NCI-H526 (cell line): ENCODE data around the gene UNKL.
A peak's percentile ranks its signal among the peaks of the same experiment; 100 is the strongest.

Experiments
- DNase-seq, 2 experiments: peaks; one replicate each; lab custom pipeline; 2025; lab: John Stamatoyannopoulos, UW

Gene UNKL

GRCh38 chr16:1351582-1352362 is 62.7 kb downstream of the UNKL start, which contains the start of the genes GNPTG and TSR3:
GNPTG (plus strand) TSS chr16:1351931; CDS start chr16:1351966, 35 bp downstream.
TSR3 (minus strand) TSS chr16:1351878; CDS start chr16:1351804, 74 bp downstream.
- peak in 1 of 2 experiments; percentile 75 for DNase-seq

- DNase-seq, result no peak
Observed at GRCh38 chr16:1351215-1351581, 63.3 kb downstream of the UNKL start.

GRCh38 chr16:1350691-1351090 is 63.8 kb downstream of the UNKL start:
- no peak for DNase-seq

- no peak for DNase-seq
Observed at GRCh38 chr16:1349951-1350350, 64.6 kb downstream of the UNKL start.

- no peak for DNase-seq
Observed at GRCh38 chr16:1349351-1349750, 65.2 kb downstream of the UNKL start.

- DNase-seq, result no peak
Observed at GRCh38 chr16:1348926-1349325, 65.6 kb downstream of the UNKL start.

- no peak for DNase-seq
Observed at GRCh38 chr16:1348441-1348840, 66.1 kb downstream of the UNKL start.

GRCh38 chr16:1347962-1348361 is 66.5 kb downstream of the UNKL start:
- no peak for DNase-seq

GRCh38 chr16:1347286-1347855 is 67.1 kb downstream of the UNKL start:
- DNase-seq, result peak; percentile 24 to 30

- no peak for DNase-seq
Observed at GRCh38 chr16:1346422-1347285, 67.8 kb downstream of the UNKL start.

- DNase-seq, result no peak
Observed at GRCh38 chr16:1345651-1346421, 68.7 kb downstream of the UNKL start.

- no peak for DNase-seq
Observed at GRCh38 chr16:1345087-1345486, 69.4 kb downstream of the UNKL start.

- no peak for DNase-seq
Observed at GRCh38 chr16:1344499-1344898, 70.0 kb downstream of the UNKL start.

- DNase-seq, result no peak
Observed at GRCh38 chr16:1343428-1344242, 70.9 kb downstream of the UNKL start.

- peak; percentile 96 to 97 for DNase-seq
Observed at GRCh38 chr16:1342526-1343427, 71.7 kb downstream of the UNKL start.

- DNase-seq, result no peak
Observed at GRCh38 chr16:1341495-1342420, 72.7 kb downstream of the UNKL start.

GRCh38 chr16:1340730-1341494 is 73.6 kb downstream of the UNKL start:
- DNase-seq, result no peak
